ENCODE measurements around the gene NBPF3. TPM values are rescaled to one million over a fixed set of nuclear protein-coding genes. Genes with fewer than 3 reads are reported as not detected.
A peak's percentile ranks its signal among the peaks of the same experiment; 100 is the strongest.

Gene NBPF3
- total RNA-seq, 1 donor from 2014 or later = 3.9 TPM

GRCh38 chr1:21510113-21510493, 70.2 kb downstream of the NBPF3 start:
- Histone ChIP-seq H3K36me3 (no peaks in the 10 kb centered on the region), H3K27ac (no peak overlapping the region), H3K27me3 (peaks cover 9% of the 10 kb centered on the region), H3K9me3 (no peaks in the 10 kb centered on the region), H3K4me1 (peaks cover 4 to 5% of the 10 kb centered on the region in 2 donors), H3K4me3 (no peak overlapping the region)
- TF ChIP-seq CTCF (IDR thresholded peaks at IDR 0.05) = no peak
- intact Hi-C loops (cut with DNase I) = no loop called here
- DNase-seq (ENCODE audit: low spot score in 2 of 2) = no peak

- H3K4me1 ChIP-seq = peaks cover 4 to 5% of the 10 kb centered on the region in 2 donors
- intact Hi-C loops (cut with DNase I) = no loop called here
- H3K27ac ChIP-seq = no peak overlapping the region
- no peaks in the 10 kb centered on the region for H3K9me3 ChIP-seq
- no peak overlapping the region for H3K4me3 ChIP-seq
- DNase-seq (ENCODE audit: low spot score in 2 of 2) = no peak
- no peaks in the 10 kb centered on the region for H3K36me3 ChIP-seq
- no peak for TF ChIP-seq CTCF (IDR thresholded peaks at IDR 0.05)
- peaks cover 9% of the 10 kb centered on the region for H3K27me3 ChIP-seq
These were observed 71.1 kb downstream of the NBPF3 start for GRCh38 chr1:21510885-21511578.

- intact Hi-C loops (cut with DNase I) = no loop called here
- Histone ChIP-seq H3K27me3 (peaks cover 9% of the 10 kb centered on the region), H3K4me1 (peaks cover 4 to 5% of the 10 kb centered on the region in 2 donors), H3K27ac (no peak overlapping the region), H3K36me3 (no peaks in the 10 kb centered on the region), H3K9me3 (no peaks in the 10 kb centered on the region), H3K4me3 (no peak overlapping the region)
- TF ChIP-seq CTCF (IDR thresholded peaks at IDR 0.05) = no peak
- peak in 1 of 2 donors; percentile 79 for DNase-seq (ENCODE audit: low spot score in 2 of 2)
These were observed 71.9 kb downstream of the NBPF3 start for GRCh38 chr1:21511579-21512522.

GRCh38 chr1:21514245-21514644, 74.3 kb downstream of the NBPF3 start:
- H3K27ac ChIP-seq = no peak overlapping the region
- no peaks in the 10 kb centered on the region for H3K9me3 ChIP-seq
- no peak for TF ChIP-seq CTCF (IDR thresholded peaks at IDR 0.05)
- H3K36me3 ChIP-seq = no peaks in the 10 kb centered on the region
- H3K4me3 ChIP-seq = no peak overlapping the region
- H3K27me3 ChIP-seq = peaks cover 3% of the 10 kb centered on the region
- DNase-seq (ENCODE audit: low spot score in 2 of 2) = no peak
- no peaks in the 10 kb centered on the region for H3K4me1 ChIP-seq
- intact Hi-C loops (cut with DNase I) = no loop called here

- no peaks in the 10 kb centered on the region for H3K36me3 ChIP-seq
- H3K27me3 ChIP-seq = no peaks in the 10 kb centered on the region
- H3K4me3 ChIP-seq = no peak overlapping the region
- H3K4me1 ChIP-seq = no peaks in the 10 kb centered on the region
- intact Hi-C loops (cut with DNase I) = no loop called here
- no peak for DNase-seq (ENCODE audit: low spot score in 2 of 2)
- no peak for TF ChIP-seq CTCF (IDR thresholded peaks at IDR 0.05)
- H3K27ac ChIP-seq = no peak overlapping the region
- no peaks in the 10 kb centered on the region for H3K9me3 ChIP-seq
These were observed 77.2 kb downstream of the NBPF3 start for GRCh38 chr1:21517161-21517589.
